Inflammatory macrophage treated with lipopolysaccharide for 1 hour (primary cell): ENCODE measurements around the gene ROBO1.

ENCODE experiments used
- DNase-seq, 2 donors: peaks; one replicate each; pipeline ENCODE4 v3.0.0-alpha.2; 2020 to 2022

Gene ROBO1

GRCh38 chr3:78863306-78864203 is 904.2 kb downstream of the ROBO1 start:
- DNase-seq, result no peak

DNA sequence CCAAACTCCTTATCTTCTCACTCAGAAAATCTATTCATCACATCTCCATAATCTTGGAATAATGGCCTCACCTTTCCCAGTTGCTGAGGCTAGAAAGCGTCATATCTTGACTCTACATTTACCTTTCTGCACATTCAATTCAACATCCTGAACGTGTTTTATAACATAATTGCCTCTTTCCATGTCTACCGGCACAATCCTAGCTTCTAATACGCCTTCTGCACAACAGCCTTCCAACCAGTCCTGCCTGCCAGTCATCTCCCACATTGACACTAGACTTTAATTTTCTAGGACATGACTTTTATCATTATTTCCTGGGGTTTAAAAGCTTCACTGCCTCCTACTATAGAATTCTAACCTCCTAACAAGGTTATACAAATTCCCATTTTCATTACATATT is 906.6 kb downstream of the ROBO1 start:
- DNase-seq, result no peak

- DNase-seq, result no peak
Observed at GRCh38 chr3:78860567-78860966, 907.2 kb downstream of the ROBO1 start.

- no peak for DNase-seq
Observed at GRCh38 chr3:78858910-78859309, 908.9 kb downstream of the ROBO1 start.

DNA sequence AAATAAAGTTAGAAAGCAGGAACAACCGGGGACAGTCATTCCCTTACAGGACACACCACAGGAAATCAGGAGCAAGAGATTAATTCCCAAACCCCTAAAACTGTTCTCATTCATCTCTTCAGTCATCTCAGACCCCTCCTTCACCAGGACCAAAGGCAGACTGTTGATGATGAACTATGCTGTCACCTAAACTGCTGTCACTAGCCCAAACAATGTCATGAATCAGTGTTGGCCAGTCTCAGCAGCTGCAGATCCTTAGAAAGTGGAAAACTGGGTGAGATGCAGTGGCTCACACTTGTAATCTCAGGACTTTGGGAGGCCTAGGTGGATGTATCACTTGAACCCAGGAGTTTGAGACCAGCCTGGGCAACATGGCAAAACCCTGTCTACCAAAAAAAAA is 909.6 kb downstream of the ROBO1 start:
- DNase-seq, result no peak

DNA sequence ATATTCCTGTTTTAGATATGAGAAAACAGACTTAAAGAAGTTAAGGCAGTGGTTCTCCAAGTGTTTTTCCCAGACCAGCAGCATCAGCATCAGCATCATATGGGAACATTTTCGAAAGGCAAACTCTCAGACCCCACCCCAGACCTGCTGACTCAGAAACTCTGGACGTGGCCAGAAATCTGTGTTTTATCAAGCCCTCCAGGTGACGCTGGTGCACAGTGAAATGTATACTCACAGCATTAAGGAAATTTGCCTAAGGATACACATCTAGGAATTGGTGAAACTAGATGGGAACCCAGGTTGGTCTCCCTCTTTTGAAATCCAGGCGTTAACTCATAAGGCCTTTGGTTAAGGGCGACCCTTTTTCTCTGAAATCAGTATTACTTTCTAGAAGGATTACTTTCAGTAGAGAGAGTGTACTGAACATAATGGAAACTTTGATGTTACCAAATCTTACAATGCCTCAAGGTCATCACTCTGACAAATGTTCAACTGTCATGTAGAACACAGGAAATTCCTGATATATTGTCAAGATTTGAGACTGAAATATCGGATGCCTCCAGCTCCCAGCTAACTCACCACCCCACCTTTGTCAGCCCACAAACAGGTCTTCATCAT is 910.2 kb downstream of the ROBO1 start:
- DNase-seq, result no peak

GRCh38 chr3:78856164-78856563 is 911.6 kb downstream of the ROBO1 start:
- no peak for DNase-seq

GRCh38 chr3:78855190-78855589 is 912.6 kb downstream of the ROBO1 start:
- DNase-seq, result no peak

DNA sequence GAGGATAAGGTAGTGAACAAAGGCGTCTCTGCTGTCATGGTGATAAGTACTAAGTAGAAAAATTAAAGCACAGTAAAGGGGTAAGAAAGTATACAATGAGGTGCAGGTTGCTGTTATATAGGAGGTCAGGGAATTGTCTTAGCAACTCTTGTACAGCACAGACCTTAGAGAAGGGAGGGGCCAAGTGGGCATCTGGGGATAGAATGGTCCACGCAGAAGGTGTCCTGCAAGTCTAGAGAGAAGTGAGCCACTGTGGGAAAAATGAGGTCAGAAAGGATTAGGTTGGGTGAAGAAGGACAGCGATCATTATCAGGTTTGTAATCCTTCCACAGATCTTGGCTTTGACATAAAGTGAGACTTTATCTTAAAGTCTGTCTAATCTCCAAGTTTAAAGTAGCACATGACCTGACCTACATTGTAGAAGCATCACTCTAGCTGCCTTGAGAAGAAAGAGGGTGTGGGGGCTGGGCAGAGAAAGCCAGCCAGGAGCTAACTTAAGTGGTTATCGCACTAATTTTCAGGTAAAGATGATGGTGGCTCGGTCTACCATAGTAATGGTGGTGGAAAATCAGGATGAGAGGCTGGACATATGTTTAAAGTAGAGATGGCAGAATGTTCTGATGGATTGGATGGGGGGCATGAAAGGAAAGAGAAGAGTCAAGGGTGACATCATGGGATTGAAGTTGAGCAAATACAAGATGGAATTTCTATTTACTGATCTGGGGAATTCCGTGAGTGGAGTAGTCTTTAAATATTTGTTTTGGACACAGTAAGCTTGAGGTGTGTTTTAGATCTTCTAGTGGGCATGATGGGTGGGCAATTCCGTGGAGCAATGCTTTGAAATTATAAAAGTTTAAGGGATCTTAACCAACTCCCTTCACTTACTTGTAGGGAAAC is 919.2 kb downstream of the ROBO1 start:
- DNase-seq, result no peak

DNA sequence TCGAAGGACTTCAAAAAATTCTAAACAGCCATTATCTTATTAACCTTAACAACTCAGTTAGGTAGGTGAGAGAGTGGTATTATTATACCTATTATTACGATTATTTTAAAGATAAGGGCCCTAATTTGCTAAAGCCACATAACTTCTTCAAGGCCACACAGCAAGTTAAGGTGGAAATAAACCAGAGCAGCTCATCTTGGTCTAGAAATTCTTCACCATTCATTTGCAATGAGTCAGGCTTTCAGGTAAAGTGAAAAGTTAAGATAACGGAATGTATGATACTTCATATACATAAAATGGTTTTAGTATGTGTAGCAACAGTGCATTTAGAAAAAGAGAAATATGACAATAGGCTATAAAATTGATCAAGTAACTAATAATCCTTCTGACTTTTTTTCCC is 920.2 kb downstream of the ROBO1 start:
- no peak for DNase-seq

DNA sequence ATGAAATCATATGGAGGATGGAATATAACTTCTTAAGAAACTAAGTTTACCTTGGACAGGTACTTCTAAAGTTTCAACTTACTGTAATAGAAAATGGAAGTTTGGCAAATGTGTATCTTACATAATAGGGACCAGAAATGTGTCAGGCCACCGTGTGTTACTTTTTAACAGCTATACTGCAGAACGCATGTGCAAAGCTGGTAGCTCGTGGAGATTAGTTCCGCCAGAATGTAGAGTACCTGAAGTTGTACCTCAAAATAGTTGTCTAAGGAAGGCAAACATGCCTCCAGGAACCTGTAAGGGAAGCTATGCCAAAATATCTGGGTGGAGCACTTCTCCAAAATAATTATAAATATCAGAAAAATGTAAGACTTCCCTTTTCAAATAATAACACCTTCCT is 920.6 kb downstream of the ROBO1 start:
- DNase-seq, result no peak

- no peak for DNase-seq
Observed at GRCh38 chr3:78846718-78847117, 921.1 kb downstream of the ROBO1 start.

DNA sequence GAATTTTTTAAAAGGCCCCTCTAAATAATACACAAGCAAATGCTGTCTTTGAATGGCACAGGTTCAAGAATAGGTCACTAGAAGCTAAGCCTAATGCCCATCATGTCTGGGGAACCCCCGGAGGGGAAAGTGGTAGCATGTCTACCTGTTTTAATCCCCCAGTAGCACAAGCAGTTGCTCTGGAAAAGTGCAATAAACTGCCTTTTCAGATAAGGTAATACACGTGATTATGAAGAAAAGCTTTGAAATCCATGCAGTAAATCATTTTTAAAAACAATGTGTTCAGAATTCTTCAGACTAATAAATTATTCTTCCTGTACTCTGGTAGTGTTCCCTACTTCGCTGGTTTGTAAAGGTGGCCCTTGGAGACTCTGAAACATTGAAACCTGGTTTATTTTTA is 922.2 kb downstream of the ROBO1 start:
- DNase-seq, result no peak

DNA sequence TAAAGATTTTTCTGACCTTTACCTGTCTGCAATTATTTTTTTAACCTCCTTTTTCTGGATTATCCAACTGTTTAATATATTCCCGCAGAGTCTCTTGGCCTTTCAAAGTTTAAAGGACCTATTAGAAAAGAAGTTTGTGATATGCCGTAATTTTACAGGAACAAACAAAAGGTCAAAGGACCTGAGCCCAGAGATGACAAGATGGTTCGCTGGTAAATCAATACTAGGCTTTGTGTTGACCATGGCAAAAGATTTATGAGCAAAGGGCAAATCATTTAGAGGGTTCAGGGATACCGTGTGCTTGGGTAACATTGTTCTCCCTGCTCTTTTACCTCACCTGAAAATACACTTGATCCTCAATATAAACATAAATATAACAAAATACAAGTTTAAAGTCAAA is 923.5 kb downstream of the ROBO1 start:
- DNase-seq, result no peak

- no peak for DNase-seq
Observed at GRCh38 chr3:78839693-78840092, 928.1 kb downstream of the ROBO1 start.

DNA sequence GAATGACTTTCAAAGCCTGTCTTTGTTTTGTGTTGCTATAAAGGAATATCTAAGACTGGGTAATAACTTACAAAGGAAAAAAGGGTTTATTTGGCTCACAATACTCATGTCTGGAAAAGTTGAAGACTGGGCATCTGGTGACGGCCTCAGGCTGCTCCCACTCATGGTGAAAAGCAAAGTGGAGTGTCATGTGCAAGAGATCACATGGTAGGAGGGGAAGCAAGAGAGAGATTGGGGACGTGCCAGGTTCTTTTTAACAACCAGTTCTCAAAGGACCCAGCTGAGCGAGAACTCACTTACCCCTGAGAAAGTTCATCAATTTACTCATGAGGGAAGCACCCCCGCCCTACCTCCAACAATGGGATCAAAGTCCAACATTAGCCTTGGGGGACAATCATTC is 929.4 kb downstream of the ROBO1 start:
- DNase-seq, result no peak

DNA sequence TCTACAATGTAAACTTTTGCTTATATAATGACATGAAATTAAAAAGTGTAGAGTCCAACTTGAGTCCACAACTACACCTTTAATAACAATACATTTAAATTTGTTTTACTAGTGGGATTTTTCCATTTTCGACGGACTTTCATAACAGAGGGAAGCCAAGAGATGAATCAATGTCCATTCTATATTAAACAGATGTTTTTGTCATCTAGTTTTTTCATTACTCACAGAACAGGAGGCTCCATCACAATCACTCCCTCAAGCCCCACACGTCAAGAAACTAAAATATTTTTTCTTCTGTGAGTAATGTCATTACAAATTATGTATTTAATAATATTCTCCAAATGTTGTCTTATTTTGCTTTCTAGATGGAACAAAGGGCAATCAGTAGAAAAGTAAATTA is 932.9 kb downstream of the ROBO1 start:
- no peak for DNase-seq

DNA sequence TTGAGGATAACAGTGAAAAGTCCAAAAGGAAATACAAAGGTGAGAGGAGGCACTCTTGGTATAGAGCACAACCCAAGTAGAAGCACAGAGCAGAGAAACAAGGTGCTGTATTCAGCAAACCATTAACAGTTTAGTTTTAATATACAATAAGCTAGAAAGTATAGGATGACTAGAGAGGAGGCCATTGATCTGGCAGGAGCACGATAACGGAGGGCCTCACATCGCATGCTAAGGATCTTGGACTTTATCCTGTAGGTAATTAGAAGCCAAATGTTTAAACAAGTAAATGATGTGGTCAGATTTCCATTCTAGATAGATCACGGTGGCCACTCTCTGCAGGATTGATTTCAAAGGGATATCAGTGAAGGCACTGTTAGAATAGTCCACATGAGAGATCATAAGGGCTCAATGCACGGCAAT is 935.0 kb downstream of the ROBO1 start:
- no peak for DNase-seq

DNA sequence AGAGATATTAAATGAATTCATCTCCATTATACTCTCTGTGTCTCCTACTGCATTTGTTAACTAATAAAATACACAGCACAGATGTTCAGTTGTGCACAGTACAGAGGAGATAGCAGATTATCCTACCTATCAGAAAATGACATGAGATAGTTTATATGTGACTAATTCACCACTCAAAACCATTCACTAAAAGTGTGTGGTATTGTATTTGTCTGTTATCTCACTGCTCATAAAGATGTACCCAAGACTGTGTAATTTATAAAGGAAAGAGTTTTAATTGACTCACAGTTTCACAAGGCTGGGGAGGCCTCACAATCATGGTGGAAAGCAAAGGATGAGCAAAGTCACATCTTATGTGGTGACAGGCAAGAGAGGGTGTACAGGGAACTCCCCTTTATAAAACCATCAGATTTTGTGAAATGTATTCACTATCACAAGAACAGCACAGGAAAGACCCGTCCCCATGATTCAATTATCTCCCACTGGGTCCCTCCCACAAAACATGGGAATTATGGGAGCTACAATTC is 936.3 kb downstream of the ROBO1 start:
- DNase-seq, result no peak

DNA sequence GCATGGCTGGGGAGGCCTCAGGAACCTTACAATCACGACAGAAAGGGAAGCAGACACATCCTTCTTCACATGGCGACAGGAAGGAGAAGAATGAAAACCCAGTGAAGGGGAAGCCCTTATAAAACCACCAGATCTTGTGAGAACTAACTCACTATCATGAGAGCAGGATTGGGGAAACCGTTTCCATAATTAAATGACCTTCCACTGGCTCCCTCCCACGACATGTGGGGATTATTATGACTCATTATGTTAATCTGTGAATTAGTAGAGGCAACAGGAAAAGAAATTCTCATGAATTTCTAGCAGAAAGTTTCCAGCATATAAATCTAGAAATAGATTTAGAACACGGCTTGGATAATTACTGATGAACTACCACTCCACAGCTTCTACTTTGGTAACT is 937.3 kb downstream of the ROBO1 start:
- DNase-seq, result no peak

GRCh38 chr3:78827618-78828017 is 940.2 kb downstream of the ROBO1 start:
- no peak for DNase-seq

GRCh38 chr3:78825858-78826215 is 942.0 kb downstream of the ROBO1 start:
- DNase-seq, result no peak

- no peak for DNase-seq
Observed at GRCh38 chr3:78825118-78825857, 942.5 kb downstream of the ROBO1 start.
